Measurements from ENCODE around the gene TCF7L2. TPM values are rescaled to one million over a fixed set of nuclear protein-coding genes. Genes with fewer than 3 reads are reported as not detected.
A peak's percentile ranks its signal among the peaks of the same experiment; 100 is the strongest.

The TCF7L2 gene
- total RNA-seq, 4 donors from 2014 or later, result 25.1 to 38.9 (median 26.9) TPM

- Histone ChIP-seq H3K27ac (no peak overlapping the region), H3K27me3 (no peaks in the 10 kb centered on the region), H3K9me3 (no peaks in the 10 kb centered on the region), H3K4me3 (no peak overlapping the region), H3K4me1 (peaks cover 0 to 17% (median 9%) of the 10 kb centered on the region in 4 donors), H3K36me3 (no peaks in the 10 kb centered on the region)
- 55 to 61% methylated on average over 10 of the region's 10 CpGs for WGBS, 2 donors
- DNase-seq (ENCODE audit: low spot score in 2 of 2), result no peak
- no peak for TF ChIP-seq EP300 (IDR thresholded peaks at IDR 0.05)
- TF ChIP-seq CTCF (IDR thresholded peaks at IDR 0.05), result no peak
These were observed 230.5 kb downstream of the TCF7L2 start for GRCh38 chr10:113180401-113181154.

GRCh38 chr10:113182154-113182553, 232.1 kb downstream of the TCF7L2 start:
- H3K4me1 ChIP-seq, result peaks cover 0 to 9% (median 6%) of the 10 kb centered on the region in 4 donors
- no peak overlapping the region for H3K4me3 ChIP-seq
- DNase-seq (ENCODE audit: low spot score in 2 of 2), result no peak
- WGBS, 2 donors, result 95 to 96% methylated on average over 3 of the region's 3 CpGs
- no peaks in the 10 kb centered on the region for H3K36me3 ChIP-seq
- H3K27me3 ChIP-seq, result no peaks in the 10 kb centered on the region
- no peak overlapping the region for H3K27ac ChIP-seq
- H3K9me3 ChIP-seq, result no peaks in the 10 kb centered on the region
- TF ChIP-seq POLR2A (IDR thresholded peaks at IDR 0.05), result no peak
- no peak for TF ChIP-seq CTCF (IDR thresholded peaks at IDR 0.05)
- TF ChIP-seq EP300 (IDR thresholded peaks at IDR 0.05), result no peak

- TF ChIP-seq POLR2A (IDR thresholded peaks at IDR 0.05) (no peak), CTCF (IDR thresholded peaks at IDR 0.05) (no peak), EP300 (IDR thresholded peaks at IDR 0.05) (no peak)
- Histone ChIP-seq H3K27me3 (no peaks in the 10 kb centered on the region), H3K36me3 (no peaks in the 10 kb centered on the region), H3K27ac (no peak overlapping the region), H3K4me1 (peaks cover 0 to 4% (median 2%) of the 10 kb centered on the region in 4 donors), H3K9me3 (no peaks in the 10 kb centered on the region), H3K4me3 (no peak overlapping the region)
- DNase-seq (ENCODE audit: low spot score in 2 of 2), result no peak
- 64 to 81% methylated on average over 12 to 13 of the region's 13 CpGs for WGBS, 2 donors
These were observed 233.5 kb downstream of the TCF7L2 start for GRCh38 chr10:113183573-113183972.

GRCh38 chr10:113187063-113187777, 237.2 kb downstream of the TCF7L2 start:
- H3K4me3 ChIP-seq, result no peak overlapping the region
- H3K36me3 ChIP-seq, result no peaks in the 10 kb centered on the region
- no peaks in the 10 kb centered on the region for H3K27me3 ChIP-seq
- no peak for DNase-seq (ENCODE audit: low spot score in 2 of 2)
- peaks cover 0 to 4% (median 0%) of the 10 kb centered on the region in 4 donors for H3K4me1 ChIP-seq
- no peak for TF ChIP-seq POLR2A (IDR thresholded peaks at IDR 0.05)
- TF ChIP-seq EP300 (IDR thresholded peaks at IDR 0.05), result peak in 1 of 2 donors; percentile 41
- no peak for TF ChIP-seq CTCF (IDR thresholded peaks at IDR 0.05)
- no peaks in the 10 kb centered on the region for H3K9me3 ChIP-seq
- 33 to 42% methylated on average over 10 of the region's 10 CpGs for WGBS, 2 donors
- peak overlapping the region in 2 of 4 donors; percentile 11 to 48 for H3K27ac ChIP-seq

GRCh38 chr10:113199459-113199858, 249.4 kb downstream of the TCF7L2 start:
- no peak overlapping the region for H3K4me3 ChIP-seq
- TF ChIP-seq POLR2A (IDR thresholded peaks at IDR 0.05) (no peak), EP300 (IDR thresholded peaks at IDR 0.05) (no peak), CTCF (IDR thresholded peaks at IDR 0.05) (no peak)
- no peaks in the 10 kb centered on the region for H3K4me1 ChIP-seq
- WGBS, 2 donors, result 86 to 93% methylated on average over 1 of the region's 1 CpG
- H3K36me3 ChIP-seq, result no peaks in the 10 kb centered on the region
- peaks cover 0 to 23% (median 0%) of the 10 kb centered on the region in 4 donors for H3K9me3 ChIP-seq
- no peak overlapping the region for H3K27ac ChIP-seq
- H3K27me3 ChIP-seq, result no peaks in the 10 kb centered on the region
- no peak for DNase-seq (ENCODE audit: low spot score in 2 of 2)

Data from tibial nerve (tissue), 4 donors.